Transverse colon (tissue), 4 donors: ENCODE results near the gene COPZ1.

Experiments used
- POLR2AphosphoS5 ChIP-seq, 3 donors: sonication (generic); formaldehyde crosslinking; IDR thresholded peaks; one replicate each; pipeline ENCODE4 v1.6.1; 2016; ENCODE audit warnings: antibody characterized with exemption in 3 of 3
- TF ChIP-seq, protein P1 (sequence below), 5 experiments: fragments of 200-600 bp in 3 of 5; fragments of 450-650 bp in 2 of 5; sonication (generic) in 3 of 5; IDR thresholded peaks; 1 replicate in 2 of 5; 2 replicates in 3 of 5; pipeline ENCODE4 v1.5.1; 2016 to 2017; ENCODE audit warnings: antibody characterized with exemption in 5 of 5, inconsistent platforms in 3 of 5, mild to moderate bottlenecking in 2 of 5, moderate library complexity in 1 of 5

DNA sequence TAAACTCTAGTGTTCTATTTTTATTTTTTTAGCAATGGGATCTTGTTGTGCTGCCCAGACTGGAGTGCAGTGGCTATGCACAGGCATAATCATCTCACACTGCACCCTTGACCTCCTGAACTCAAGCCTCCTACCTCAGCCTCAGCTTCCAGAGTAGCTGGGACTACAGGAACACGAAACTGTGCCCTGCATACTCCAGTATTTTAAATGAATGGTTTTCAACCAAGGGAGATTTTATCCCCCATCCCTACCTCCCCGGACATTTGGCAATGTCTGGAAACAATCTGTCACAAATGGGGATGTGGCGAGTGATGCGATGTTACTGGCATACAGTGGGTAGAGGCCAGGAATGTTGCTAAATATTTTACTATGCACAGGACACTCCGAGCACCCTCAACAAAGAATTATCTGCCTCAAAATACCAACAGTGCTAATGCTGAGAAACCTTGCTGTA is 47.1 kb upstream of the COPZ1 start:
- TF ChIP-seq, protein P1, sequence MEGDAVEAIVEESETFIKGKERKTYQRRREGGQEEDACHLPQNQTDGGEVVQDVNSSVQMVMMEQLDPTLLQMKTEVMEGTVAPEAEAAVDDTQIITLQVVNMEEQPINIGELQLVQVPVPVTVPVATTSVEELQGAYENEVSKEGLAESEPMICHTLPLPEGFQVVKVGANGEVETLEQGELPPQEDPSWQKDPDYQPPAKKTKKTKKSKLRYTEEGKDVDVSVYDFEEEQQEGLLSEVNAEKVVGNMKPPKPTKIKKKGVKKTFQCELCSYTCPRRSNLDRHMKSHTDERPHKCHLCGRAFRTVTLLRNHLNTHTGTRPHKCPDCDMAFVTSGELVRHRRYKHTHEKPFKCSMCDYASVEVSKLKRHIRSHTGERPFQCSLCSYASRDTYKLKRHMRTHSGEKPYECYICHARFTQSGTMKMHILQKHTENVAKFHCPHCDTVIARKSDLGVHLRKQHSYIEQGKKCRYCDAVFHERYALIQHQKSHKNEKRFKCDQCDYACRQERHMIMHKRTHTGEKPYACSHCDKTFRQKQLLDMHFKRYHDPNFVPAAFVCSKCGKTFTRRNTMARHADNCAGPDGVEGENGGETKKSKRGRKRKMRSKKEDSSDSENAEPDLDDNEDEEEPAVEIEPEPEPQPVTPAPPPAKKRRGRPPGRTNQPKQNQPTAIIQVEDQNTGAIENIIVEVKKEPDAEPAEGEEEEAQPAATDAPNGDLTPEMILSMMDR (IDR thresholded peaks at IDR 0.05), result no peak
- TF ChIP-seq POLR2AphosphoS5 (IDR thresholded peaks at IDR 0.05), result no peak
